Activated CD8-positive, alpha-beta memory T cell treated with anti-CD3 and anti-CD28 coated beads for 48 hours (primary cell): ENCODE data around the gene SMIM27.

Experiments
- DNase-seq, 3 experiments: peaks; one replicate each; pipeline ENCODE4 v3.0.0-alpha.2; 2020; ENCODE audit warnings: low read depth in 2 of 3, low spot score in 2 of 3

The SMIM27 gene

GRCh38 chr9:32554591-32554990, 2.5 kb downstream of the SMIM27 start:
- no peak for DNase-seq

DNA sequence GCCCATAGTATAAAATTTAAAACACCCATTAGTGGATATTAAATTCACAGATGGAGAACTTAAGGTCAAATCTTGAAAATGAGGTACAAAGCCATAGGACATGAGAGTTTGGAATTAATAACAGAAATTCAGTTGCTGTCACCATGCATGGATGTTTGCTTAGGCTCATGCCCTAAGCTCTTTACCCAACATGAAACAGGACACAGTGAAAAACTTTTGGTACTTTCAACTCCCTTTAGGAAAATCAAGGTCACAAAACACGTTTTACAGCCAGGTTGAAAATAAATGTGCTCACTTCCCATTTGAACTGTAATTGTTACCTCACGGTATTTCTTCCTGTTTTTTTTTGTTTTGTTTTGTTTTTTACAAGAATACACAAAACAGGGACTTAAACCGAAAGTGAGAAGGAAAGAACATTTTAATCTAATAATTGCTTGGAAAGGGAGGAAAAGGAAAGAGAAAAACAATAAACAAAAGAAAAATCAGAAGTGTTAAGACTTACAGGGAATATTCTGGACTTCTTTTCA, 6.3 kb downstream of the SMIM27 start:
- DNase-seq: no peak

GRCh38 chr9:32565967-32566366, 13.8 kb downstream of the SMIM27 start:
- no peak for DNase-seq

DNA sequence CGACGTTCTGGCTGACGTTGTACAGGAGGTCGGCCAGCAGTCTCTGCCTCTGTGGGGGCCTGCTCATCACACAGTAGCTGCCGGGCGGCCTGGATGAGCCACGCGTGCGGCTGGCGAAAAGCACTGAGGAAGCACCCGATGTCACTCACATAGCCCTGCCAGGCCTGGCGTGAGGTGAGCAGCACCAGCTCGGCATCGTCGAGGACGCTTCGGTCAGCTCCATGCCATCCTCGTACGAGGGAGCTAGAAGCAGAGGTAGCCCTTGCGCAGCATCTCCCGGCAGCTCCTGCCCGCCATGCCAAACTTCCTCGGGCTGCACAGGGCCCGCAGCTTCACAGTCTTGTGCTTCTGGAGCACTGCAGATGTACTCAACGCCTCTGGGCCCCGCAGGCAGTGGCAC, 14.6 kb downstream of the SMIM27 start:
- no peak for DNase-seq

GRCh38 chr9:32570262-32570661, 18.1 kb downstream of the SMIM27 start:
- DNase-seq: no peak

GRCh38 chr9:32571969-32572899, 20.1 kb downstream of the SMIM27 start:
- peak in 1 of 3 experiments; percentile 18 for DNase-seq

GRCh38 chr9:32572900-32573523, 20.9 kb downstream of the SMIM27 start, which contains the start of gene NDUFB6:
Gene NDUFB6 (minus strand): TSS chr9:32573159. CDS start chr9:32573060, 99 bp downstream.
- peak; percentile 82 to 94 (median 87) for DNase-seq

GRCh38 chr9:32573821-32574220, 21.7 kb downstream of the SMIM27 start:
- no peak for DNase-seq

DNA sequence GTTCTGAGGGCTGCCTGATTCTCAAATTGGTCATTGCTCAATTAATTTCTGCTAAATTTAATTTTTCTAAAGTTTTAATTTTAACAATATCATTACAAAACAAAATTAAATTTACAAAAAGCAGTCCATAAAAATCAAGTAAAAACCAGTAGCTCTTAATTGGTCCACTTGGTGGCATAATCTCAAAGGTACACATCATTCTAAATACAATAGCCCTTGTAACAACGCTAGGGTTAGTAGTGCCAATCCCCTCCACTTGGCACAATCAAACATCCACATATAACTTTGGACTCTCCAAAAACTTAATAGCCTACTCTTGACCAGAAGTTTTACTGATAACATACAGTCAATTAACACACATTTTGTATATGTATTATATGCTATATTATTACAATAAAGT, 22.7 kb downstream of the SMIM27 start:
- no peak for DNase-seq

DNA sequence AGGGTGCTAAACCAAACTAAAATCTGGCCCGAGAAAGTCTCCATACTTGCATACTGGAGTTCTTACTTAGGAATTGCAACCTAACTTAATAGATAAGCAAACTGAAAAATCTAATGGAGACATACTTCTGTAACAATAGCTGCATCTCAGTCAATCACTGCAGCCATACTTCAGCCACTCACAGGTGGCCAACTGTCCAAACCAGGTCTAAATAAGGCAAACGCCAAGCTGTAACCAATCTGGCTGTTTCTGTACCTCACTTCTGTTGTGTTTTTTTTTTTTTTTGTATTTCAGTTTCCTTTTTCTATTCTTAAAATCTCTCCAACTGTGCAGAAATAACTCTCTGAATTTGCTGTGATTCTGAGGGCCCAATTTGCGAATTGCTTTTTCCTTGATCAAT, 25.2 kb downstream of the SMIM27 start:
- no peak for DNase-seq

DNA sequence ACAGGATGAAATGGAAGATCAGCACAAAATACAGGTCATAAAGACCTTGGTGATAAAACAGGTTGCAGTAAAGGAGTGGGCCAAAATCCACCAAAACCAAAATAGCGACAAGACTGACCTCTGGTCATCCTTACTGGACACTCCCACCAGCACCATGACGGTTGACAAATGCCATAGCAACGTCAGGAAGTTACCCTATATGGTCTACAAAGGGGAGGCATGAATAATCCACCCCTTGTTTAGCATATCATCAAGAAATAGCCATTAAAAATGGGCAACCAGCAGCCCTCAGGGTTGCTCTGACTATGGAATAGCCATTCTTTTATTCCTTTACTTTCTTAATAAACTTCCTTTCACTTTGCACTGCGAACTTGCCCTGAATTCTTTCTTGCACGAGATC, 26.8 kb downstream of the SMIM27 start:
- DNase-seq: no peak

DNA sequence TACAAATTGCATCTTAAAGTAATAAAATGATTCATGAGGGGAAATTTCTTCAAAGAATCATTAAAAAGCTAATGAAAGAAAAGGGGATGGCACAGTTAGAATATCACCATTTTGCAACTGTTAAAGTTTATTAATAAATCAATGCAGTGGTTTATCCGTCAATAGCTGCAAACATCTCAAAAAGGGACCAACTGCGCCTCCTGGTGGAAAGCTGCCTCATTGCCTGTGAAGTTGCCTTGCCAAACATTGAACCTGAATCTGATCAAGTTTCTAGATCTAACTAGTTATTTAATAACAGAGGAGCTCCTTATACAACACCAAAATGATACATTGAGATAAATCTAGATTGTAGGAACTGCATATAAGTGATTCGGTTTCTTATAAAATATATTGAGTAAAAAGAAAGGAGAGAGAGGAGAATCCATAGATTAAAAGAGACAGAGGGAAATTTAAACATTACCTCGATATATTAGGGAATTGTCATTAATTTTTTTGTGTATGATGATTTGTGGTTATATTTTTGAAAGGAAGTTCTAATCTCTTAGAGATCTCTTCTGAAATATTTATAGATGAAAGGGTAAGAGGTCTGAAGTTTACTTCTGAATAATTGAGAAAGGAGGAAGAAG, 27.7 kb downstream of the SMIM27 start:
- peak in 2 of 3 experiments; percentile 52 to 60 for DNase-seq

DNA sequence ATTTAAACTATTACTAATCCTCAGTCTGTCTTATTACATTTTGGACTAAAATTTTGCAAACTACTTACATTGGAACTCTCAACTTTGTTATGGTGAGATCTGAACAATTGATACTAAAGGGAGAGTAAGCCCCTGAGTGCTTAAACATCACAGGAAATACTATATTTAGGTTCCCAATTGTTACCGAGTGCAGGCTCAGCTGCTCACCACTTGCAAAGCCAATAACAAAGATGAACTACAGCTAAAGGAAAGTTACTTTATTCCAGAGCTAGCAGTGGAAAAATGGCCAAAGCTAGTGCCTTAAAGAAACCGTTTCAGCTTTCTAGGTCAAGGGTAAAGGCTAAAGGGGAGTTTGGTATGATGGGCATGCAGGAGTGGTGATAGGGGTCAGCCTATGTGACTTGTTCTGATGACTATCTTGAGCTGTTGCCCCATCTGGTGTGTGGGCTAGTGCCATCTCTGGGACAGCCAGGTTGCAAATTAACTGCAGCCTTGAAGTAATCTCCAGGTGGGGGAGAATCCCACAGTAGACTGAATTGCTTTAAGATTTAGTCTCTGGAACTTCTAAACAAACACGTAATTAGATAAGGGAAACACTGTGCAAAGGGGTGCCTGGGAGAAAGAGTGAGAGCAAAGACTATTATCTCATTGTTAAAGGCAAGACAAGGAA, 28.6 kb downstream of the SMIM27 start:
- no peak for DNase-seq

- DNase-seq: no peak
Measured at GRCh38 chr9:32581512-32582143, 29.5 kb downstream of the SMIM27 start.

DNA sequence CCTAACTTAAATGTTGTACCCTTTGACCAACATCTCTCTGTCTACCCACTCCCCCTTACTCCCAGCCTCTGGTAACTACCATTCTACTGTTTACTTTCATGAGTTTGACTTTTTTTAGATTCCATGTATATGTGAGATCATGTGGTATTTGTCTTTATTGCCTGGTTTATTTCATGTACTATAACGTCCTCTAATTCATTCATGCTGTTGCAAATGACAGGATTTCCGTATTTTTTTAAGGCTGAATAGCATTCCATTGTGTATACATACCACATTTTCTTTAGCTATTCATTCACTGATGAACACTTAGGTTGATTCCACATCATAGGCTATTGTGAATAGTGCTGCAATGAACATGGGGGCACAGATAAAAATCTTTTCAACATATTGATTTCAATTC, 32.7 kb downstream of the SMIM27 start:
- no peak for DNase-seq

DNA sequence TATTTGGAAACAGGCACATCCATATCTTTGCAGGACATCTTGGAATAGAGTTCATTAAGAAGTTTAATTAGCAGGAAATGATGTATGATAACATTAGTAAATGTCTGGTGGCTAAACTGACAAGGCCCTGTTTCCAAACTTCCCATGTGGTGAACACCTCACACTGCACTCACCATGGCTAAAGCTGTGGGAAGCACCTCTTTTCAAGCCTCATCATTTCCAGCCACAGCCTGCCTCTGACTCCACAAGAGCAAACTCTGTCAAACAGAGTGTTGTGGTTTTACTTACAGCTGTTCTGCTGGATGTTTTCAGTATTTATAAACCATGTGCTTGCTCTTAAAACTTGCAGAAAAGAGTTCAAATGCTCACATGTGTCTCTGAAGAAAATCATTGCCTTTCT, 35.8 kb downstream of the SMIM27 start:
- DNase-seq: no peak

DNA sequence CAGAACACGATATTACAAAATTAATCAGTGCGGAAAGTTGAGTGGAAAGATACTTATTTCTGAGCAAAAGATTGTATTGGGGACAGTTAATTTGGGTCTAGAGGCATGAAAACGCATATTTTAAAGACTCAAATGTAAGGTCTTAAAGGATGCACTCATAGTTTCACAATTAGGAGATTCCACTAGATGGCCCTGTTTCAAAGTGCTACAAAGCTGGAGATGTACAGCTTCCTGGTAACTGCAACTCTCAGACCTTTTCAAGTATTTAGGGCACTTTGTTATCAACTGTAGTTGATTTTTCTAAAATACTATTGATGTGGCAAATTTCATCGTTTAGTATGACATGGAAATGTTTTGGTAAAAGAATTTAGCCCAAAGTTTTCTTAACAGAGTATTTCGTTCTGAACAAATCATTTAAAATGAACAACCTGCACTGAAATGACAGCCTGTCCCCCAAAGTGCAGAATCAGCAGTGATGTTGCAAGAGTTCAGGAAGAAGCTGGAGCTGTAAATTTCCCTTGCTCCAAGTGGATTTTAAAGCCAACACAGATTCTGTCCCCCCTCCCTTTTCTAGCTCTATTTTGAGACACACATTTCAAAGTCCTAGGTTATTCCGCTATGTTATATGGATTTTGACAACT, 37.1 kb downstream of the SMIM27 start:
- no peak for DNase-seq

DNA sequence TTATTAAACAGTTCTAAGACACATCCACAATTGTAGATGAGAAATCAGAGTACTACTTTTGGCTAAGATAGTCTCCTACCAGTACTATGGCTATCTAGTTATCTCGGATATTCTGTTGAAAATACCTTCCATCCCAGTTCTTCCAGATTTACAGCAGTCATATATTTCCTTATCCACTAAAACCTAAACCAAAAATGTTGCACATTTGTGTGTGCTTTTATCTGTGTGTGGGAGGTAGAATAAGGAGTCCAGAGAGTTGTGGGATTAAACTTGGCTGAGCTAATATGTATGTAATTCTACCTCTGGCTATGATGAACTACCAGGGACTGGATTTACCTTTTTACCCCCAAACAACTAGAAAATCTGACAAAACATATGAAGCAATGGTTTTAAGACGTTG, 38.3 kb downstream of the SMIM27 start:
- DNase-seq: no peak

GRCh38 chr9:32590898-32591297, 38.8 kb downstream of the SMIM27 start:
- no peak for DNase-seq
